ENCODE measurements around the gene LRRC31. TPM values are rescaled to one million over a fixed set of nuclear protein-coding genes. Genes with fewer than 3 reads are reported as not detected.

The LRRC31 gene
- total RNA-seq, 2 experiments from 2014 or later = not detected

- H3K9me3 Mint-ChIP-seq = no peaks in the 10 kb centered on the region
- H3K36me3 Mint-ChIP-seq (ENCODE audit: low read depth) = peaks cover 38% of the 10 kb centered on the region
- no peak overlapping the region for H3K4me3 Mint-ChIP-seq
- ChIA-PET CTCF (interaction anchor here (1.0 to 1.6 kb wide), 3 partner anchors 8 to 373 kb away, joined by 3 to 4 read pairs (median 3); no protein-coding TSS in a partner anchor), POLR2A (no interaction called here)
- no peak overlapping the region for H3K27ac Mint-ChIP-seq
- no peaks in the 10 kb centered on the region for H3K27me3 Mint-ChIP-seq
- H3K4me1 Mint-ChIP-seq = peaks cover 13% of the 10 kb centered on the region
- DNase-seq = no peak
Measured at GRCh38 chr3:169790687-169791429, 78.9 kb downstream of the LRRC31 start.

GRCh38 chr3:169790219-169790618, 79.5 kb downstream of the LRRC31 start:
- H3K36me3 Mint-ChIP-seq (ENCODE audit: low read depth) = peaks cover 44% of the 10 kb centered on the region
- POLR2A ChIA-PET = no interaction called here
- H3K4me1 Mint-ChIP-seq = peaks cover 15% of the 10 kb centered on the region
- no peaks in the 10 kb centered on the region for H3K27me3 Mint-ChIP-seq
- H3K4me3 Mint-ChIP-seq = no peak overlapping the region
- no peak for DNase-seq
- H3K9me3 Mint-ChIP-seq = no peaks in the 10 kb centered on the region
- CTCF ChIA-PET = interaction anchor here (1.2 to 1.6 kb wide), 2 partner anchors 9 to 18 kb away, joined by 3 to 4 read pairs; no protein-coding TSS in a partner anchor
- H3K27ac Mint-ChIP-seq = no peak overlapping the region

Other genes with a start within 250 kb of the LRRC31 start
- not detected for gene MECOM, start 206.2 kb downstream of the LRRC31 start, total RNA-seq
- 1 to 10 TPM; 1.8 to 4.6 TPM for gene TERC, start 104.9 kb downstream of the LRRC31 start, total RNA-seq
- gene ACTRT3, start 100.4 kb downstream of the LRRC31 start, total RNA-seq = under 1 TPM; 0.20 to 0.23 TPM
- gene MYNN, start 96.5 kb downstream of the LRRC31 start, total RNA-seq = 10 to 100 TPM; 14.8 to 16.4 TPM
- not detected for gene LRRIQ4, start 57.1 kb downstream of the LRRC31 start, total RNA-seq
- gene LRRC34, start 57.0 kb downstream of the LRRC31 start, total RNA-seq = 1 to 10 TPM; 3.4 to 4.7 TPM
- gene SAMD7, start 41.6 kb upstream of the LRRC31 start, total RNA-seq = not detected
- 10 to 100 TPM; 61.0 to 63.1 TPM for gene SEC62, start 96.9 kb upstream of the LRRC31 start, total RNA-seq
- gene GPR160, start 168.1 kb upstream of the LRRC31 start, total RNA-seq = 1 to 10 TPM; 6.1 to 6.2 TPM